ACC112 (cell line): Measurements from ENCODE around the gene ZNF524.

ENCODE experiments used
- H2AFZ ChIP-seq: fragments of 200-600 bp; sonication (generic); one replicate; pipeline ENCODE4 v1.6.0; 2017; ENCODE audit warnings: antibody characterized with exemption, low read length; ENCODE audit not compliant: unreplicated experiment
- H3K27ac ChIP-seq: fragments of 200-600 bp; sonication (generic); 2 replicates; pipeline ENCODE4 v1.5.1; 2014; ENCODE audit warnings: low read depth, mild to moderate bottlenecking, antibody characterized with exemption, low read length, moderate library complexity
- H3K27me3 ChIP-seq: fragments of 200-600 bp; sonication (generic); 2 replicates; pipeline ENCODE4 v1.6.1; 2014; ENCODE audit warnings: mild to moderate bottlenecking, antibody characterized with exemption, low read length, moderate library complexity, mixed read lengths; ENCODE audit not compliant: insufficient read depth
- H3K36me3 ChIP-seq: fragments of 200-600 bp; sonication (generic); 2 replicates; pipeline ENCODE4 v1.6.1; 2016; ENCODE audit warnings: mild to moderate bottlenecking, antibody characterized with exemption, low read length, moderate library complexity, mixed read lengths; ENCODE audit not compliant: insufficient read depth
- H3K4me1 ChIP-seq: fragments of 200-600 bp; sonication (generic); one replicate; pipeline ENCODE4 v1.6.1; 2016; ENCODE audit warnings: low read length, mixed read lengths; ENCODE audit not compliant: insufficient read depth, unreplicated experiment, control insufficient read depth
- H3K4me3 ChIP-seq: fragments of 200-600 bp; sonication (generic); 2 replicates; pipeline ENCODE4 v1.5.1; 2014; ENCODE audit warnings: mild to moderate bottlenecking, low read depth, low read length
- H3K79me2 ChIP-seq: fragments of 200-600 bp; sonication (generic); one replicate; pipeline ENCODE4 v1.6.0; 2016; ENCODE audit warnings: low read length; ENCODE audit not compliant: control insufficient read depth, unreplicated experiment, insufficient read depth

The ZNF524 gene

DNA sequence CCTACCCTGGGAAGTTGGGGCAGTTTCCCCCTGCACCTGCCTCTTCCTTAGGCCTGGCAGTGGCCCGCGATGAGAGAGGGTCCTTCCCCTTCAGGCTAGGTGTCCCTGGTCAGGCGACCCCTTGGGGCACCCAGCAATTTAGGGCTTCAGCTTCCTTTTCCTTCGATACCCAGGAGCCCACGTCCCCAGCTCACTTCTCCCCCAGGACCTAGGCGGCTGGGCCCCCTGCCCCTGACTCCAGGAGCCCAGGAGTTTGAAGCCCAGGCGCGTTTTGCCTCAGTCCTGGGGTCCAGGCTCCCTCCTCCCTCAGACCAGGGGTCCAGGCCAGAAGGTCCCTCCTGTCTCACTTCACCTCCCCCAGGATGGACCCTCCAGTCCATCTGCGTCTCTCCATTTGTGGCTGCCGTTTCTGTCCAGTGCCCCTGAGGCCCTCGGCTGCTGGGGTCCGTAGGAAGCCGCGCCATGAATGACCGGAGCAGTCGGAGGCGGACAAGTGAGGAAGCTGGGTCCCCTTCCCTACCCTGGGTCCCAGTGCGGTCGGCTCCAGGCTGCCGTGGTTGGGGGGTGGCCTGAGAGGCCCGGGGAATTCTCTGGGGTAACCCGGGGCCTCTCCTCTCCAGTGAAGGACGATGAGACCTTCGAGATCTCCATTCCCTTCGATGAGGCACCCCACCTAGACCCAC is 48.6 kb downstream of the ZNF524 start:
- Histone ChIP-seq H2AFZ (no peak overlapping the region), H3K79me2 (peaks cover 20% of the 10 kb centered on the region), H3K4me1 (peaks cover 5% of the 10 kb centered on the region), H3K27me3 (no peaks in the 10 kb centered on the region), H3K27ac (no peak overlapping the region), H3K4me3 (peak overlapping the region; percentile 86), H3K36me3 (no peaks in the 10 kb centered on the region; the same call in 1 of the 2 replicates)

DNA sequence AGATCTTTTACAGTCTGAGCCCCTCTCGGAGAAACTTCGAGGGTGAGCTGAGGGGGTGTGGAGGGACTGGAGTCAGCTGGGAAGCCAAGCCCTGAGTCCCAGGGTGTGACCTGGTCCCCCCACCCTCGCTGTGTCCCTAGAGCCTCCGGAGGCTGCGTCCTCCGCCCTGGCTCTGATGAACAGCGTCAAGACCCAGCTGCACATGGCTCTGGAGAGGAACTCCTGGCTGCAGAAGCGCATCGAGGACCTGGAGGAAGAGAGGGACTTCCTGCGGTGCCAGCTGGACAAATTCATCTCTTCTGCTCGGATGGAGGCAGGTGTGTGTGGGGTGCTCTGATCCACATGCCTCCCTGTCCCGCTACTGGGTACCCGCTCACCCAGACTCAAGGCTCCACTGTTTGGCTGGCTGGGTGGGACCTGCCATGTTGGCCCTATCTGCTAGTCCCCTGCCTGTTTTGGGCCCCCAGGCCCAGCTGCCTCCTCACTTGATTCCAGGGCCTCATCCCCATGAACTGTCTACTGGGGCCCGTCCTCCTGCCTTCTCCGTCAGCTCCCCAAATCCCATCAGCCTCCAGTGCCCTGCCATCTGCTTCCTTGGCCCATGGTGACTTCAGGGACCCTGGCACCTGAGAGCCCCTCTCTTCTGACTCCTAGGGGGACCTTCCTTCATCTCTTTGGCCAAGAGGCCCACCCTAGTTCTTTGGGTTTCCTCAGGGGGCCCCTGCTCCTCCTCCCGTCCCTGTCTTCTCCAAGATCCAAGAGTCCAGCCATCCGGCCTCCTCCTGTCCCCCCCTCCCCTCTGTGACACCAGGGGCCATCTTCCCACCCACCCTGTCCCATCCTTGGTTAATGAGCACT is 49.4 kb downstream of the ZNF524 start:
- H3K4me1 ChIP-seq: peaks cover 5% of the 10 kb centered on the region
- no peak overlapping the region for H3K27ac ChIP-seq
- no peaks in the 10 kb centered on the region; the same call in 1 of the 2 replicates for H3K36me3 ChIP-seq
- H3K79me2 ChIP-seq: peaks cover 13% of the 10 kb centered on the region
- no peaks in the 10 kb centered on the region for H3K27me3 ChIP-seq
- H2AFZ ChIP-seq: no peak overlapping the region
- no peak overlapping the region; the same call in 1 of the 2 replicates for H3K4me3 ChIP-seq

DNA sequence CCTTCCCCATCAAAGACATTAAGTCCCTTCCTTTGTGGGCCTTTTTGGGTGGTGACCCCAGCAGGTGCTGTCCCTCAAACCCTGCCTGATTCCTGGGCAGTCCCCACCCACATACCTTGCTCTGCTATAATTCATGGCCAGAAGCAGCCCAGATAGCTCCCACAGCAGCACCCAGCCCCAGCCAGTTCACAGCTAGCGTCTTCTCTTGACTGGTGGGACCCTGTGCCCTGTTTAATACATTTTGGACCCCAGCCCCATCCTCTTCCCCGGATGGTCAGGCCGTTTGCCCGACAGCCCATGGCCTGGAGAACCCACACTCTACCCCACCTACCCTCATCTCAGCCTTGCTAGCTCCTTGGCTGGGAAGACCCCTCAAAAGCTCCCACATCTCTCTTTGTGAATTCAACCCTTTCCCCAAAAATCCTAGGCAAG is 50.1 kb downstream of the ZNF524 start:
- no peak overlapping the region for H3K4me3 ChIP-seq
- H3K27ac ChIP-seq: no peak overlapping the region
- peaks cover 6% of the 10 kb centered on the region for H3K79me2 ChIP-seq
- no peaks in the 10 kb centered on the region for H3K27me3 ChIP-seq
- H3K4me1 ChIP-seq: peaks cover 4% of the 10 kb centered on the region
- no peak overlapping the region for H2AFZ ChIP-seq
- no peaks in the 10 kb centered on the region for H3K36me3 ChIP-seq

DNA sequence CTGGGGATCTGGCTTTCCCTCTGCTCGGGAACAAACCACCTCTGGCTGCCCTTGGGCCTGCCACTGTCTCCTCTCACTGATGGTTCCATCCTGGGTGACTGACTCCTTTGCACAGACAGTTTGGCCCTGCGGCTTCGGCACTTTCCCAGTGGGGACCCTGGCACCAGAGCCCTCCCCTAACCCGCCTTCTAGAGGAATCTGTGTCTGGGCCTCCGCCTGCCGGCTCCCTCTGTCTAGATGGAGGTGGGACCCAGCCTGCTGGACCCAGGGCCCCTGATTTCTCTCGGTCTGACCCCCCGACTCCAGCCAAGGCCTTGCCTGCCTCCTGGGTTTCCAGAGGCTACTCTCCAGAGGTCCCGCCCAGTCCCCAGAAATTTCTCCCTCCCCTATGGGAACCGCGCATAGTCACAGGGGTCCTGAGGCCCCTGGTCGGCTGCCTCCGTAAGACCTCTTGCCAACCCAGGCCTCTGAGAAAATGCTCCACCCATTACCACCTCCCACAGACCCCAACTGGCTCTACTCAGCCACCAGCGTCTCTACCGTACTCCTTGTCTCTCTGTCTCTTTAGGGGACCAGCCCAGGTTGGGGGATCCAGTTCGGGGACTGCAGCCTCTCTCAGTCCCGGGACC is 50.6 kb downstream of the ZNF524 start:
- Histone ChIP-seq H3K4me1 (peaks cover 3% of the 10 kb centered on the region), H3K27me3 (no peaks in the 10 kb centered on the region), H3K4me3 (no peak overlapping the region), H3K79me2 (peaks cover 5% of the 10 kb centered on the region), H3K36me3 (no peaks in the 10 kb centered on the region), H2AFZ (no peak overlapping the region), H3K27ac (no peak overlapping the region)

DNA sequence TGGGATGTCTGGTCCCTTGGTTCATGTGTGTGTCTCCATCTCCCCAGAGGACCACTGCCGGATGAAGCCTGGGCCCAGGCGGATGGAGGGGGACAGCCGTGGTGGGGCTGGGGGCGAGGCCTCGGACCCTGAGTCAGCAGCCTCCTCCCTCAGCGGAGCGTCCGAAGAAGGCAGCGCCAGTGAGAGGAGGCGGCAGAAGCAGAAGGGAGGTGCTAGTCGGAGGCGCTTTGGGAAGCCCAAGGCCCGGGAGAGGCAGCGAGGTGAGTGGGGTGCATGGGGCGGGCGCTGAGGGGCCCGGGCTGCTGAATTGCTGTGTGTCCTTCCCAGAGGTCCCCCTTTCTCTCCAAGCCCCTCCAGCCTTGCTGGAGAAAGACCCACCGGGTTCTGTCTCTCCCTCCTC is 51.1 kb downstream of the ZNF524 start:
- Histone ChIP-seq H3K27me3 (no peaks in the 10 kb centered on the region), H3K36me3 (no peaks in the 10 kb centered on the region), H2AFZ (no peak overlapping the region), H3K4me3 (no peak overlapping the region), H3K79me2 (peaks cover 9% of the 10 kb centered on the region), H3K4me1 (peaks cover 3% of the 10 kb centered on the region), H3K27ac (no peak overlapping the region)

DNA sequence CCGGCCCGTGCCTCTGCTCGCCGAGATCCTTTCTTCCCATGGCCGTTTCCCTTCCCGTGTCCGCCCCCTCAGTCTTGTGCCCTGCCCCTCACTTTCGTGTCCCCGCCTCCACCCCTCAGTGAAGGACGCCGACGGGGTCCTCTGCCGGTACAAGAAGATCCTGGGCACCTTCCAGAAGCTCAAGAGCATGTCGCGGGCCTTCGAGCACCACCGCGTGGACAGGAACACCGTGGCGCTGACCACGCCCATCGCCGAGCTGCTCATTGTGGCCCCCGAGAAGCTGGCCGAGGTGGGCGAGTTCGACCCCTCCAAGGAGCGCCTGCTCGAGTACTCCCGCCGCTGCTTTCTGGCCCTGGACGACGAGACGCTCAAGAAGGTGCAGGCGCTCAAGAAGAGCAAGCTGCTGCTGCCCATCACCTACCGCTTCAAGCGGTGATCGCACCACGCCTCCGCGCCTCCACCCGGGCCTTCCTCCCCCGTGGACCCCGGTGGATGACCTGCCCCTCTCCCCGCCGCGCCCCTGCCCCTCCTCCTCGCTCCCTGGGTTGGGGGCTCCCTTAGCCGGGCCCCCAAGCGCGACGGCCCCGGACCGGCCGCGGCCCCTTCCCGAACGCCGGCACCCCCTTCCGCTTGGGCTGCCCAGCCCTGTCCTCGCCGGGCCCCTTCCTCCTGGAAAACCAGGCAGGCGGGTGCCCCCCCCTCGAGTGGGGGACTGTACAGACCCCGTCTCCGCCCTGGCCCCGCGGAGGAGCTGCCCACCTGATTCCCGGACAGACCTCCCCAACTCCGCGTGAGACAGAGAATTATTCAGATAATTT is 52.4 kb downstream of the ZNF524 start:
- Histone ChIP-seq H3K27ac (no peak overlapping the region), H3K4me3 (no peak overlapping the region), H3K79me2 (peaks cover 22% of the 10 kb centered on the region), H3K27me3 (no peaks in the 10 kb centered on the region), H3K36me3 (no peaks in the 10 kb centered on the region), H2AFZ (no peak overlapping the region), H3K4me1 (peaks cover 11% of the 10 kb centered on the region)
